Measurements from ENCODE around the gene PPP2R2B.

DNA sequence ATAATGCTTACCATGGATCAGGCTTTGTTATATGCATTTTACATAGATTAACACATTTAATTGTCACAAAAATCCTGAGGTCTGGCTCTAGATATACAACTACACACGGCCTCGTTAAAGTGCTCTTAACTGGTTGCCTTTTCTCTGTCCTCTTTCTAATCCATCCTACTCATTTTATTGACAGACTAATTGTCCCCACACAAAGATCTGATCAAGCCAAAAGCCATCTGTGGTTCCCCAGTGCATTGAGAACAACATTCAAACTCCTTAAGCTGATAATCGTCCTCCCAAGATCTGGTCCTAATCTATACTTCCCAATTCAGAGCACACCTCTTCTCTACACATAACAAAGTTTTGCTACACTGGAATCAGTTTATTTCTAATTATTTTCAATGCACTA is 23.9 kb upstream of the PPP2R2B start:
- TF ChIP-seq, protein P1, sequence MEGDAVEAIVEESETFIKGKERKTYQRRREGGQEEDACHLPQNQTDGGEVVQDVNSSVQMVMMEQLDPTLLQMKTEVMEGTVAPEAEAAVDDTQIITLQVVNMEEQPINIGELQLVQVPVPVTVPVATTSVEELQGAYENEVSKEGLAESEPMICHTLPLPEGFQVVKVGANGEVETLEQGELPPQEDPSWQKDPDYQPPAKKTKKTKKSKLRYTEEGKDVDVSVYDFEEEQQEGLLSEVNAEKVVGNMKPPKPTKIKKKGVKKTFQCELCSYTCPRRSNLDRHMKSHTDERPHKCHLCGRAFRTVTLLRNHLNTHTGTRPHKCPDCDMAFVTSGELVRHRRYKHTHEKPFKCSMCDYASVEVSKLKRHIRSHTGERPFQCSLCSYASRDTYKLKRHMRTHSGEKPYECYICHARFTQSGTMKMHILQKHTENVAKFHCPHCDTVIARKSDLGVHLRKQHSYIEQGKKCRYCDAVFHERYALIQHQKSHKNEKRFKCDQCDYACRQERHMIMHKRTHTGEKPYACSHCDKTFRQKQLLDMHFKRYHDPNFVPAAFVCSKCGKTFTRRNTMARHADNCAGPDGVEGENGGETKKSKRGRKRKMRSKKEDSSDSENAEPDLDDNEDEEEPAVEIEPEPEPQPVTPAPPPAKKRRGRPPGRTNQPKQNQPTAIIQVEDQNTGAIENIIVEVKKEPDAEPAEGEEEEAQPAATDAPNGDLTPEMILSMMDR (optimal IDR thresholded peaks at IDR 0.05 in 1 of 3, IDR thresholded peaks at IDR 0.05 in 1 of 3, conservative IDR thresholded peaks at IDR 0.05 in 1 of 3; ENCODE audit: extremely low read depth in 1 of 3, insufficient read depth in 2 of 3, low read length in 3 of 3) = no peak
- TF ChIP-seq EZH2 (IDR thresholded peaks at IDR 0.05; ENCODE audit: low read length) = no peak
